Neuronal stem cell (in vitro differentiated cells): ENCODE measurements around the gene FSD1.
A peak's percentile ranks its signal among the peaks of the same experiment; 100 is the strongest.

Source experiments
- DNase-seq: peaks from one replicate; pipeline ENCODE4 v3.0.0-alpha.2; 2013; ENCODE audit warnings: low spot score
- H2AFZ ChIP-seq: one replicate; pipeline ENCODE4 v1.6.1; 2013; ENCODE audit warnings: mild to moderate bottlenecking, low read length, inconsistent platforms
- H2AK5ac ChIP-seq: 2 replicates; pipeline ENCODE4 v1.6.1; 2013; ENCODE audit warnings: low read depth, mild to moderate bottlenecking, inconsistent platforms, low read length, moderate library complexity, mixed read lengths
- H2BK120ac ChIP-seq: 2 replicates; pipeline ENCODE4 v1.6.1; 2013; ENCODE audit warnings: low read depth, mild to moderate bottlenecking, inconsistent platforms, low read length, moderate library complexity, mixed read lengths
- H2BK12ac ChIP-seq: one replicate; pipeline ENCODE4 v1.6.1; 2013; ENCODE audit warnings: low read length, inconsistent platforms
- H2BK15ac ChIP-seq: 2 replicates; pipeline ENCODE4 v1.6.1; 2013; ENCODE audit warnings: mild to moderate bottlenecking, low read length, inconsistent platforms, mixed read lengths
- H2BK5ac ChIP-seq: one replicate; pipeline ENCODE4 v1.6.1; 2013; ENCODE audit warnings: inconsistent platforms, mild to moderate bottlenecking, low read length, moderate library complexity
- H3K14ac ChIP-seq: one replicate; pipeline ENCODE4 v1.6.1; 2013; ENCODE audit warnings: low read length, inconsistent platforms
- H3K18ac ChIP-seq: 2 replicates; pipeline ENCODE4 v1.6.1; 2013; ENCODE audit warnings: low read length, inconsistent platforms
- H3K23ac ChIP-seq: 2 replicates; pipeline ENCODE4 v1.6.1; 2013; ENCODE audit warnings: low read depth, mild to moderate bottlenecking, mixed read lengths, low read length, inconsistent platforms; ENCODE audit not compliant: poor library complexity
- H3K27ac ChIP-seq: replicated peaks from 3 replicates; pipeline ENCODE4 v1.5.1; 2013; ENCODE audit warnings: low read length, inconsistent platforms
- H3K27me3 ChIP-seq, 3 experiments: 2 replicates each; pipeline ENCODE4 v1.6.1; 2013; ENCODE audit warnings: low read length in 3 of 3, mild to moderate bottlenecking in 2 of 3, inconsistent platforms in 1 of 3, low read depth in 1 of 3, mixed read lengths in 1 of 3, moderate library complexity in 1 of 3; ENCODE audit not compliant: control insufficient read depth in 3 of 3, insufficient read depth in 3 of 3
- H3K36me3 ChIP-seq, 2 donors: replicated peaks in 1 of 2; 2 replicates each; pipeline ENCODE4 v1.6.1; 2013; ENCODE audit warnings: low read length in 2 of 2; ENCODE audit not compliant: control insufficient read depth in 2 of 2, insufficient read depth in 2 of 2
- H3K4ac ChIP-seq: 2 replicates; pipeline ENCODE4 v1.6.1; 2013; ENCODE audit warnings: inconsistent platforms, mild to moderate bottlenecking, low read length, moderate library complexity
- H3K4me1 ChIP-seq, 2 donors: 1 replicate in 1 of 2; 2 replicates in 1 of 2; pipeline ENCODE4 v1.6.1; 2013; ENCODE audit warnings: low read length in 2 of 2, low read depth in 1 of 2; ENCODE audit not compliant: control insufficient read depth in 2 of 2, insufficient read depth in 1 of 2
- H3K4me2 ChIP-seq: one replicate; pipeline ENCODE4 v1.6.1; 2013; ENCODE audit warnings: mild to moderate bottlenecking, low read length, inconsistent platforms; ENCODE audit not compliant: insufficient read depth, poor library complexity, severe bottlenecking
- H3K4me3 ChIP-seq, 2 donors: 2 replicates each; pipeline ENCODE4 v1.5.1; 2013; ENCODE audit warnings: low read length in 2 of 2, mild to moderate bottlenecking in 2 of 2, inconsistent platforms in 1 of 2, moderate library complexity in 1 of 2
- H3K79me1 ChIP-seq: one replicate; pipeline ENCODE4 v1.6.1; 2013; ENCODE audit warnings: low read depth, mild to moderate bottlenecking, inconsistent platforms, low read length, moderate library complexity
- H3K9ac ChIP-seq: one replicate; pipeline ENCODE4 v1.6.1; 2013; ENCODE audit warnings: mild to moderate bottlenecking, low read depth, low read length, inconsistent platforms; ENCODE audit not compliant: poor library complexity
- H3K9me3 ChIP-seq, 2 donors: replicated peaks in 1 of 2; 2 replicates each; pipeline versions ENCODE3 to v1.6.1; 2013; ENCODE audit warnings: low read length in 2 of 2, mild to moderate bottlenecking in 2 of 2, inconsistent platforms in 1 of 2, low read depth in 1 of 2, mixed read lengths in 1 of 2, moderate library complexity in 1 of 2; ENCODE audit not compliant: control insufficient read depth in 2 of 2, insufficient read depth in 1 of 2
- H4K8ac ChIP-seq: one replicate; pipeline ENCODE4 v1.6.1; 2013; ENCODE audit warnings: low read depth, mild to moderate bottlenecking, inconsistent platforms, low read length, moderate library complexity
- H4K91ac ChIP-seq: one replicate; pipeline ENCODE4 v1.6.1; 2013; ENCODE audit warnings: low read length, low read depth, mild to moderate bottlenecking, inconsistent platforms; ENCODE audit not compliant: poor library complexity
- WGBS, 2 donors: extraction: QIAGEN DNeasy Blood & Tissue Kit; methylation state at CpG; one replicate each; pipeline ENCODE4 v1.1.7; 2013; ENCODE audit warnings: missing lambda C conversion rate in 2 of 2, mixed read lengths in 1 of 2; ENCODE audit not compliant: insufficient read length in 2 of 2, insufficient replicate concordance in 1 of 2; ENCODE audit errors: extremely low coverage in 2 of 2; 5-methylcytosine and 5-hydroxymethylcytosine counted together

FSD1 gene

DNA sequence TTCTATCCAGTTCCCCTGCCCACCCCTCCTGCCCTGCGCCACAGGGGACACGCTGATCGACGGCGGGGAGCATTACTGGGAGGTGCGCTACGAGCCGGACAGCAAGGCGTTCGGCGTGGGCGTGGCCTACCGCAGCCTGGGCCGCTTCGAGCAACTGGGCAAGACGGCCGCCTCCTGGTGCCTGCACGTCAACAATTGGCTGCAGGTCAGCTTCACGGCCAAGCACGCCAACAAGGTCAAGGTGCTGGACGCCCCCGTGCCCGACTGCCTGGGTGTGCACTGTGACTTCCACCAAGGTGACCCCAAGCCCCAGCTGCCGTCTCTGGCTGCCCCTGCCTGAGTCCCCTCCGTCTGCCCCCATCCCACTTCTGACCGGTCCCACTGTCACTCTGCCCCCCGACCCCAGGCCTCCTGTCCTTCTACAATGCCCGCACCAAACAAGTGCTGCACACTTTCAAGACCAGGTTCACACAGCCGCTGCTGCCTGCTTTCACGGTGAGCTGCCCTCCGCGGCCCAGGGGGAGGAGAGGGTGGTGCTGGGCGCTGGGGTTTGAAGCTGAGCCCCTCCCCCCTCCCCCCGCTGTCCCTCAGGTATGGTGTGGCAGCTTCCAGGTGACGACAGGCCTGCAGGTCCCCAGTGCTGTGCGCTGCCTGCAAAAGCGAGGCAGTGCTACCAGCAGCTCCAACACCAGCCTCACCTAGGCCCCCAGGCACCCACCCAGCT is 18.7 kb downstream of the FSD1 start:
- H3K9me3 ChIP-seq, result peaks cover 6 to 10% of the 10 kb centered on the region in 2 donors
- H2AFZ ChIP-seq, result no peak overlapping the region
- H3K4me2 ChIP-seq, result no peak overlapping the region
- H2BK15ac ChIP-seq, result no peak overlapping the region
- H3K9ac ChIP-seq, result peak overlapping the region; percentile 39
- H2BK12ac ChIP-seq, result peak overlapping the region; percentile 17
- peaks cover 4 to 8% of the 10 kb centered on the region in 2 donors for H3K4me1 ChIP-seq
- no peak overlapping the region for H2BK5ac ChIP-seq
- no peaks in the 10 kb centered on the region for H3K27me3 ChIP-seq
- no peak overlapping the region for H3K4me3 ChIP-seq
- H3K23ac ChIP-seq, result peak overlapping the region; percentile 90
- H3K18ac ChIP-seq, result peak overlapping the region; percentile 54
- H3K4ac ChIP-seq, result no peak overlapping the region
- no peak overlapping the region for H2BK120ac ChIP-seq
- H4K8ac ChIP-seq, result peak overlapping the region; percentile 57
- H2AK5ac ChIP-seq, result no peak overlapping the region
- WGBS, 2 donors, result no CpG with 5 or more reads among the region's 37 CpGs
- no peak overlapping the region for H3K27ac ChIP-seq
- H3K79me1 ChIP-seq, result peaks cover 2% of the 10 kb centered on the region
- peak overlapping the region; percentile 50 for H3K14ac ChIP-seq
- no peak for DNase-seq
- peaks cover 4 to 15% of the 10 kb centered on the region in 2 donors for H3K36me3 ChIP-seq
- no peak overlapping the region for H4K91ac ChIP-seq

DNA sequence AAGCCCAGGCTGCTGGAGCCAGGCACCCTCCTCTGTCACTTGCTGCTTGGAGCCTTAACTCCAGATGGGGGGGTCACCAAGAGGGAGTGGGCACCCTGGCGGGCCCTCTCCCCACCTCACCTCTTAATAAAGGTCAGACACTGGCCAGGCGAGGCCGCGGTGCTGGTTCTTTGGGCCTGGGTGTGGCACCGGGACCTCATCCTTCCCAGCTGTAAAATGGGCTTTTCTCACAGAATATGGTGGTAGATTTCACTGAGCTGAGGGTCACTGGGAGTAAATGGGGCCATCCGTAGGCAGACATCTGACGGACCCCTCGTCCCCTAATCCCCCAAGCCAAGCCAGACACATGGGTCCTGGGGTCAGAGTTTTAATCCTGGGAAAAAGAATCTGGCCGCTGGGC is 19.3 kb downstream of the FSD1 start:
- Histone ChIP-seq H3K9me3 (peaks cover 4 to 8% of the 10 kb centered on the region in 2 donors), H3K9ac (no peak overlapping the region)

DNA sequence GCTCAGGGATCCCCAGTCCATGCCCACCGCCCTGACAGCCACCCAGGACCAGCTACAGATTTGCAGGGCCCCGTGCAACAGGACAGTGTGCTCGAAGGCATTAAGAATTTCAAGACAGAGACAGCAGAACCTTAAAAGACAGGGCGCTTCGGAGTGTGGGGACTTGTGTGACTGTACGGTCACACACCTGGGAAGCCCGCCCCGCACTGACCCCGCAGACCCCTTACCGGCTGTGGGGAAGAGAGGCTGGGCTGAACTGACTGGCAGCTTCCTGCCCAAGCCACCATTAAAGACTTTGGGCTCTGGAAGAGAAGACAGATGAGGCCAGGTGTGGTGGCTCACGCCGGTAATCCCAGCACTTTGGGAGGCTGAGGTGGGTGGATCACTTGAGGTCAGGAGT is 19.8 kb downstream of the FSD1 start:
- DNase-seq, result no peak
- no peak overlapping the region for H2AFZ ChIP-seq
- no peak overlapping the region for H2BK15ac ChIP-seq
- no peak overlapping the region for H3K27ac ChIP-seq
- no peaks in the 10 kb centered on the region for H3K27me3 ChIP-seq
- H3K4me3 ChIP-seq, result no peak overlapping the region
- H4K91ac ChIP-seq, result no peak overlapping the region
- peaks cover 2% of the 10 kb centered on the region for H3K79me1 ChIP-seq
- no peak overlapping the region for H2BK120ac ChIP-seq
- no peak overlapping the region for H3K4me2 ChIP-seq
- no peak overlapping the region for H3K9ac ChIP-seq
- peaks cover 2 to 3% of the 10 kb centered on the region in 2 donors for H3K9me3 ChIP-seq
- H2AK5ac ChIP-seq, result no peak overlapping the region
- H3K14ac ChIP-seq, result no peak overlapping the region
- H3K4ac ChIP-seq, result no peak overlapping the region
- no peak overlapping the region for H2BK12ac ChIP-seq
- H2BK5ac ChIP-seq, result no peak overlapping the region
- H3K18ac ChIP-seq, result no peak overlapping the region
- no peak overlapping the region for H4K8ac ChIP-seq
- H3K4me1 ChIP-seq, result peaks cover 7 to 8% of the 10 kb centered on the region in 2 donors
- peaks cover 0 to 6% of the 10 kb centered on the region in 2 donors for H3K36me3 ChIP-seq
- no CpG with 5 or more reads among the region's 12 CpGs for WGBS, 2 donors
- no peak overlapping the region for H3K23ac ChIP-seq

More for the DNA sequence above, 19.3 kb downstream of the FSD1 start:
- Histone ChIP-seq H3K4me2 (no peak overlapping the region), H3K79me1 (peaks cover 2% of the 10 kb centered on the region), H3K23ac (no peak overlapping the region), H3K14ac (no peak overlapping the region), H2BK5ac (no peak overlapping the region), H3K4me3 (no peak overlapping the region), H2AFZ (no peak overlapping the region), H2BK15ac (no peak overlapping the region), H3K4me1 (peaks cover 6 to 8% of the 10 kb centered on the region in 2 donors), H4K8ac (no peak overlapping the region), H3K27me3 (no peaks in the 10 kb centered on the region), H2BK120ac (no peak overlapping the region), H2AK5ac (no peak overlapping the region), H4K91ac (no peak overlapping the region), H3K18ac (no peak overlapping the region), H3K36me3 (peaks cover under 1 to 9% of the 10 kb centered on the region in 2 donors), H2BK12ac (no peak overlapping the region), H3K27ac (no peak overlapping the region), H3K4ac (no peak overlapping the region)
- no CpG with 5 or more reads among the region's 9 CpGs for WGBS, 2 donors
- DNase-seq, result no peak

DNA sequence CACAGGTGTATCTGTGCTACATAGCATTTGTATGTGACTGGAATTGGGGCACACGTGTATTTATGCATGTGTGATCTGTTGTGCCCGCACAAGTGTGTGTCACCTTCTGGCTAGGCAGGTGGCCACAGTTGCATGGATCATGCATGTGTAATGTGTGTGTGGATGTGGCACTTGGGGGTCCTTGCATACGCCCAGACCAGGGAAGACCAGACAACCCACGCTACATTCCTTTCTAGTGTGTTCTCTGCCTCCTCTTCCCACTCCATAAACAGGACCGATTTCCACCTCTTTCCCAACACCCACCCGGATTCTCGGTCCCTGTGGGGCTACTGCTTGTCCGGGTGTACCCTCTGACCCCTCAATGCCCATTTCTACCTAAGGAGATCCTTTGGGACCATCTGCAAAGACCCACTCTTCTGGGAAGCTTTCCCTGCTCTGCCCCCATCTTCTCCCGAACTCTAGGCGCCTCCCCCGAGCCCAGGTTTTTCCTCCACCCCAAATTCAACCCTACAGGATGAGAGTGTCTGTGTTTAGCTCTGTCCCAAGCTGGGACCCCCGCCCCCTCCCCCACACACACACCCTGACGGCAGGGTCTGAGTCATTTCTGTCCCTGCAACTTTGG is 21.9 kb downstream of the FSD1 start:
- peaks cover 0 to 6% of the 10 kb centered on the region in 2 donors for H3K36me3 ChIP-seq
- no peak overlapping the region for H3K14ac ChIP-seq
- H2BK12ac ChIP-seq, result no peak overlapping the region
- no peak overlapping the region for H2BK15ac ChIP-seq
- no peak for DNase-seq
- no peaks in the 10 kb centered on the region for H3K27me3 ChIP-seq
- peak overlapping the region; percentile 78 for H3K4me2 ChIP-seq
- H3K18ac ChIP-seq, result peak overlapping the region; percentile 1
- no peak overlapping the region for H4K91ac ChIP-seq
- peaks cover 7 to 8% of the 10 kb centered on the region in 2 donors for H3K4me1 ChIP-seq
- WGBS, 2 donors, result no CpG with 5 or more reads among the region's 13 CpGs
- no peak overlapping the region for H3K27ac ChIP-seq
- H4K8ac ChIP-seq, result no peak overlapping the region
- no peak overlapping the region for H2BK120ac ChIP-seq
- H3K79me1 ChIP-seq, result peaks cover 2% of the 10 kb centered on the region
- H2BK5ac ChIP-seq, result no peak overlapping the region
- no peaks in the 10 kb centered on the region for H3K9me3 ChIP-seq
- H3K4ac ChIP-seq, result no peak overlapping the region
- H2AFZ ChIP-seq, result peak overlapping the region; percentile 78
- H2AK5ac ChIP-seq, result no peak overlapping the region
- H3K23ac ChIP-seq, result peak overlapping the region; percentile 95
- H3K9ac ChIP-seq, result no peak overlapping the region
- peak overlapping the region in 1 of 2 donors; percentile 32 for H3K4me3 ChIP-seq
